ENCODE measurements around the gene PRPF38B. TPM values are rescaled to one million over a fixed set of nuclear protein-coding genes. Genes with fewer than 3 reads are reported as not detected.
A peak's percentile ranks its signal among the peaks of the same experiment; 100 is the strongest.
"Not testable (repeated sequence)": the region's sequence is repeated elsewhere in the genome, so short reads cannot be mapped to it uniquely, and the experiment has no call there.

The PRPF38B gene
- total and polyA plus RNA-seq, 2 donors: 26.6 to 29.6 TPM

DNA sequence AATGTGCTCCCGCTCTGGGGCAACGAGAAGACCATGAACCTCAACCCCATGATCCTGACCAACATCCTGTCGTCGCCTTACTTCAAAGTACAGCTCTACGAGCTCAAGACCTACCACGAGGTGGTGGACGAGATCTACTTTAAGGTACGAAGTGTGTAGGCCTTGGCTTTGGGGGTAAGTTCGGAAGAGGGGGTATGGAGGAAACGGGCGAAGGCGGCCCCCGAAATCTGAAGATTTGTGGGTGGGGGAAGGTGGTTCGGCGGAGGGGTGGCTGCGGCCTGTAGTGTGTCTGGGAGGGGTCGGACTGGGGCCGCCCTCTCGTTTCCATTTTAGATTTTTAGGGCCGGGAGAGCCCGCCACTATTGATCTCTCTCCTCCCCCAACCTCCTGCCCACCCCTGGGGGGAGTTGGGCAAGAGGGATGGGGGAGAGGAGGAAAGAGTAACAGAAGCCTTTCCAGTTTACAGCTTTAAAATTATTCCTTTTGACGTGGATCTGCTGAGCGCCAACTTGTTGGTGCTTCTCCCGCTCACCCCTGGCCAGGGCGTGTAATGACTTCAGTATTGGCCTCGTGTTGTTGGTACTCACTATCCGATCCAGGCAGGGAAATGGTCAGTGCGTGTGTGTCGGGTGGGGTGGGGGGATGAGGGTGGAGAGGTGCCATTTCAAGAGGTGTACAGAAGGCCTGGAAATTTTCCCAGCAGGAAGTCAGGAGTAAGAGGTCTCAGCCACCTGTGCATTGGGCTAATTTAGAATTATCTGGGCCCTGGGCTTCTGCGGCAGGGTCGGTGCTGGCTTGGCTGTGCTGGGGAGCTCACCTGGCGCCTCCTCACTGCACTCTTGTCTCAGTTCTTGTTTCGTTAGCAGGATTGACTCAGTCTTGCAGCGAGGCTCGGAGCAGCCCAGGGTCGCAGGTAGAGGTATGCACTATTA, 880 bp downstream of the PRPF38B start:
- Histone ChIP-seq H3K4me1 (ENCODE audit: insufficient read depth) (no peaks in the 10 kb centered on the region), H3K27ac (ENCODE audit: low read depth) (peak overlapping the region; percentile 97), H3K36me3 (ENCODE audit: insufficient read depth) (no peaks in the 10 kb centered on the region), H3K4me3 (ENCODE audit: low read depth, low read length) (peak overlapping the region; percentile 74)
- peak; percentile 46 for DNase-seq (ENCODE audit: extremely low spot score)
- 1% methylated on average over 36 of the region's 36 CpGs for WGBS

DNA sequence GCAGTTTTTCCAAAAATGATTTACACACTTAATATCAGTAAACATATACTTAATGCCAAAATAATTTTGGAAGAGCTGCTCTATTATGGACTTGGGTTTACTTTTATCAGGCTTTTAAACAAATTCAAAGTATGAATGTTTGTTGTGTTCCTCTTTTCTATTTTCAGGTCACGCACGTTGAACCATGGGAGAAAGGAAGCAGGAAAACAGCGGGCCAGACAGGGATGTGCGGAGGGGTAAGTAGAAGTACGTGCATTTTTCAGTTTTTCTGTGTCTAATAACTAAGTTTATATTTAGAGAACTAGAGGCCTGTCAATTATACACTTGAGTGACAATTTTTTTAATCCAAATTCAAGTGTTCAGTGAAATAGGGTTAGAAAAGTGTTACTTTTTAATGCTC, 3.4 kb downstream of the PRPF38B start:
- WGBS: 62% methylated on average over 5 of the region's 5 CpGs
- H3K27ac ChIP-seq (ENCODE audit: low read depth): no peak overlapping the region
- H3K4me3 ChIP-seq (ENCODE audit: low read depth, low read length): no peak overlapping the region
- DNase-seq (ENCODE audit: extremely low spot score): no peak
- H3K36me3 ChIP-seq (ENCODE audit: insufficient read depth): peaks cover 2% of the 10 kb centered on the region
- H3K4me1 ChIP-seq (ENCODE audit: insufficient read depth): no peaks in the 10 kb centered on the region

DNA sequence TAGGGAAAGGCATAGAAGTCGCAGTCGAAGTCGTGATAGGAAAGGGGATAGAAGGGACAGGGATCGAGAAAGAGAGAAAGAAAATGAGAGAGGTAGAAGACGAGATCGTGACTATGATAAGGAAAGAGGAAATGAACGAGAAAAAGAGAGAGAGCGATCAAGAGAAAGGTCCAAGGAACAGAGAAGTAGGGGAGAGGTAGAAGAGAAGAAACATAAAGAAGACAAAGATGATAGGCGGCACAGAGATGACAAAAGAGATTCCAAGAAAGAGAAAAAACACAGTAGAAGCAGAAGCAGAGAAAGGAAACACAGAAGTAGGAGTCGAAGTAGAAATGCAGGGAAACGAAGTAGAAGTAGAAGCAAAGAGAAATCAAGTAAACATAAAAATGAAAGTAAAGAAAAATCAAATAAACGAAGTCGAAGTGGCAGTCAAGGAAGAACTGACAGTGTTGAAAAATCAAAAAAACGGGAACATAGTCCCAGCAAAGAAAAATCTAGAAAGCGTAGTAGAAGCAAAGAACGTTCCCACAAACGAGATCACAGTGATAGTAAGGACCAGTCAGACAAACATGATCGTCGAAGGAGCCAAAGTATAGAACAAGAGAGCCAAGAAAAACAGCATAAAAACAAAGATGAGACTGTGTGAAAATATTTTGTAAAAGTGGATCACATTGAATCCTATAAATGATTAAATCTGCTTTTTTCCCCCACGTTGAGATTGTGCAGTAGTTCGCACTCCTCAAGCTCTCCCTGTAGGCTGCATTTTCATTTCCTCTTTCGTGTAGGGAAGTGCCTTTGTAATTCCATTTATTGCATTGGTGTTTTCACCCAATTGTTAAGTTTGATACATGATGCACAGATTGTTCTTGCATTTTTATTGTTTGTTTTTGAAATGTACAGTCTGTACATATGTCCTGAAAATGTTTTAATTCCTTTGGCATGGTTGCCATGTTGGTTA, 7.5 kb downstream of the PRPF38B start:
- Histone ChIP-seq H3K4me3 (ENCODE audit: low read depth, low read length) (no peak overlapping the region), H3K27ac (ENCODE audit: low read depth) (no peak overlapping the region), H3K36me3 (ENCODE audit: insufficient read depth) (peaks cover 4% of the 10 kb centered on the region), H3K4me1 (ENCODE audit: insufficient read depth) (no peaks in the 10 kb centered on the region)
- 87% methylated on average over 22 of the region's 22 CpGs for WGBS
- DNase-seq (ENCODE audit: extremely low spot score): no peak

DNA sequence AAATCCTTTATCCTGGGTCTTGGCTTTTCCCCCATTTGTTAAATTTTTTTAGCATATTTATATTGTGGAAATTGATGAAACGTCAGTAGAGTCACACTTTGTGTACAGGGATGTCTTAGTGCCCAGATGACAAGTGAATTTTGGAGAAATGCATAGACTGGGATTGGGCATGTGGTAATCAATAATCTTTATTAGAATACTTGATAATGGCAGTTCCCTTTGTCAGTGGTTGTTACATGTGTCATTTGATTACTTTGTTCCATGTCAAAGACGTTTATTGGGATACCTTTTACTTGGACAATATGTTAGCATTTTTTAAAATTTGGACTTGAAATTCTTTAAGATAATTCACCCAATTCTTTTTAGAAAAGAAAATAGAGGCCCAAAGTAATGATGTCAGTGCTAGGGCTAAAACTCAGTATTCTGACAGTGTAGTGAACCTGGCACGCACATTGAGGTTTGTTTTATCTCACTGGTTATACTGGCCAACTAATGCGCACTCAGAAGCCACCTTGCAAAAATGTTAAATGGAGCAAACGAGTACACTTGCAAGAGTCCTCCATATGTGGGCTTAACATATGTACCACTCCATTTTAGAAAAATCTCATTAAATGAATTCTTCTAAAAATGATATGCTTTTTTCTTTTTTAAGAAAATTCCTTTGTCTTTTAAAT, 9.2 kb downstream of the PRPF38B start:
- H3K4me1 ChIP-seq (ENCODE audit: insufficient read depth): no peaks in the 10 kb centered on the region
- no peak overlapping the region for H3K4me3 ChIP-seq (ENCODE audit: low read depth, low read length)
- WGBS: 85% methylated on average over 5 of the region's 5 CpGs
- no peak overlapping the region for H3K27ac ChIP-seq (ENCODE audit: low read depth)
- peaks cover 4% of the 10 kb centered on the region for H3K36me3 ChIP-seq (ENCODE audit: insufficient read depth)
- no peak for DNase-seq (ENCODE audit: extremely low spot score)

DNA sequence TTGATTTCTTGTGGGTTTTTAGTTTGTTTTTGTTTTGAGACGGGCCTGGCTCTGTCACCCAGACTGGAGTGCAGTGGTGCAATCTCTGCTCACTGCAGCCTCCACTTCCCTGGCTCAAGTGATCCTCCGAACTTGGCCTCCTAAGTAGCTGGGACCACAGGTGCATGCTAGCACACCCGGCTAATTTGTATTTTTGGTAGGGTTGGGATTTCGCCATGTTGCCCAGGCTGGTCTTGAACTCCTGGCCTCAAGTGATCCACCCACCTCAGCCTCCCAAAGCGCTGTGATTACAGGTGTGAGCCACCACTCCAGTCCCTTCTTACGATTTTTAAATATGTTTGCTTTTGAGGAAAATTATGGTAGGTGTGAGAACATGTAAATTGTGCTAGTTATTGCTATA, 10.0 kb downstream of the PRPF38B start:
- not testable (repeated sequence) for DNase-seq (ENCODE audit: extremely low spot score); H3K27ac ChIP-seq (ENCODE audit: low read depth); H3K4me3 ChIP-seq (ENCODE audit: low read depth, low read length); H3K4me1 ChIP-seq (ENCODE audit: insufficient read depth); H3K36me3 ChIP-seq (ENCODE audit: insufficient read depth)
- 95% methylated on average over 6 of the region's 6 CpGs for WGBS

DNA sequence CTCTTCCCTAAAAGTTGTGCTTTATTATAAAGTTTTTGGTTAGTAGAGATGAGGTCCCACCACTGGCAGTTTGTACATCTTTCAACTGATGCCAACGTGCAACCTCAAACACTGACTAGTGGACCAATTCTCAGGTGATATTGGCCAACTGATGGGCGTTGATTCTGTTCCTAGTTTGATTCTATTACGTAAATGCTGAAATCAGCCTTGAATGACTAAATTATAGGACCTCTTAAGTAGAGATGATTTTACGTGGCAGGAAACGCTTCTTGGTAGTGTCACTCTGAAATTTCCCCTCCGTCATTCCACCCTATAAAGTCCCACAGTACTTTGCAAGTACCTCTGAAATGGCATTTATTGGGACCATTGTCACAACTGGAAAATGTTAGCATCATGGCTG, 11.8 kb downstream of the PRPF38B start:
- WGBS: 47% methylated on average over 6 of the region's 6 CpGs
- Histone ChIP-seq H3K27ac (ENCODE audit: low read depth) (no peak overlapping the region), H3K4me3 (ENCODE audit: low read depth, low read length) (no peak overlapping the region), H3K36me3 (ENCODE audit: insufficient read depth) (peaks cover 4% of the 10 kb centered on the region), H3K4me1 (ENCODE audit: insufficient read depth) (no peaks in the 10 kb centered on the region)
- DNase-seq (ENCODE audit: extremely low spot score): no peak

DNA sequence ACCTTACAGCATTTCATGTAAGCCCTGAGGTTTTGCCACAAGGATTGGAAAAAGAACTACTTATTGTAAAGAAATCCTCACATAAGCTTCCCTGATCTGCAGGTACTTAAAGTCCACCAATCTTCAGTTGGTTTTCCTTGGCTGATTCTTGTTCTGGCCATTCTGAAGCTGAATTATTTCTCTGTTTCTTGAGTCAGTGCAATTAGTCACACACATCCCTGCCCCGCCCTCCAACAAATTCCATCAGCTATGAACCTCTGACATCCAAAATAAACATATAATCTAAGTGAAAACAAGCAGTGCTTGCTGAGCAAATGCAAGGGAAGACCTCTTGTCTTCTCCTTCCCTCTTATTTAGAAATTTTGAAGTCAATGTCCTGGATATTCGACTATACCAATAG, 12.4 kb downstream of the PRPF38B start:
- Histone ChIP-seq H3K36me3 (ENCODE audit: insufficient read depth) (peaks cover 4% of the 10 kb centered on the region), H3K4me1 (ENCODE audit: insufficient read depth) (no peaks in the 10 kb centered on the region), H3K4me3 (ENCODE audit: low read depth, low read length) (no peak overlapping the region), H3K27ac (ENCODE audit: low read depth) (no peak overlapping the region)
- DNase-seq (ENCODE audit: extremely low spot score): no peak
- 59% methylated on average over 2 of the region's 2 CpGs for WGBS

DNA sequence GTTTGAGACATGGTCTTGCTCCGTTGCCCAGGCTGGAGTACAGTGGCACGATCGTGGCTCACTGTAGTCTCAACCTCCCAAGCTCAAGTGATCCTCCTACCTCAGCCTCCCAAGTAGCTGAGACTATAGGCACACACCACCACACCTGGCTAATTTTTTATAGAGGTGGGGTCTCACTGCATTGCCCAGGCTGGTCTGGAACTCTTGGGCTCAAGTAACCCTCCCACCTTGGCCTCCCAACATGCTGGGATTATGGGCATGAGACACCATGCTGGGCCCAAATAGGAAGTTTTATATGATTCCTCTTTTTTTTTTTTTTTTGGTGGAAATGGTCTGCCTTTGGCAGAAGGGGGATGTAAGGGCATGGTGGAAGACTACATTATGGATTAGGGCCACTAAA, 14.5 kb downstream of the PRPF38B start:
- no peak for DNase-seq (ENCODE audit: extremely low spot score)
- Histone ChIP-seq H3K4me1 (ENCODE audit: insufficient read depth) (no peaks in the 10 kb centered on the region), H3K27ac (ENCODE audit: low read depth) (no peak overlapping the region), H3K36me3 (ENCODE audit: insufficient read depth) (peaks cover 2% of the 10 kb centered on the region), H3K4me3 (ENCODE audit: low read depth, low read length) (no peak overlapping the region)
- 92% methylated on average over 3 of the region's 3 CpGs for WGBS

DNA sequence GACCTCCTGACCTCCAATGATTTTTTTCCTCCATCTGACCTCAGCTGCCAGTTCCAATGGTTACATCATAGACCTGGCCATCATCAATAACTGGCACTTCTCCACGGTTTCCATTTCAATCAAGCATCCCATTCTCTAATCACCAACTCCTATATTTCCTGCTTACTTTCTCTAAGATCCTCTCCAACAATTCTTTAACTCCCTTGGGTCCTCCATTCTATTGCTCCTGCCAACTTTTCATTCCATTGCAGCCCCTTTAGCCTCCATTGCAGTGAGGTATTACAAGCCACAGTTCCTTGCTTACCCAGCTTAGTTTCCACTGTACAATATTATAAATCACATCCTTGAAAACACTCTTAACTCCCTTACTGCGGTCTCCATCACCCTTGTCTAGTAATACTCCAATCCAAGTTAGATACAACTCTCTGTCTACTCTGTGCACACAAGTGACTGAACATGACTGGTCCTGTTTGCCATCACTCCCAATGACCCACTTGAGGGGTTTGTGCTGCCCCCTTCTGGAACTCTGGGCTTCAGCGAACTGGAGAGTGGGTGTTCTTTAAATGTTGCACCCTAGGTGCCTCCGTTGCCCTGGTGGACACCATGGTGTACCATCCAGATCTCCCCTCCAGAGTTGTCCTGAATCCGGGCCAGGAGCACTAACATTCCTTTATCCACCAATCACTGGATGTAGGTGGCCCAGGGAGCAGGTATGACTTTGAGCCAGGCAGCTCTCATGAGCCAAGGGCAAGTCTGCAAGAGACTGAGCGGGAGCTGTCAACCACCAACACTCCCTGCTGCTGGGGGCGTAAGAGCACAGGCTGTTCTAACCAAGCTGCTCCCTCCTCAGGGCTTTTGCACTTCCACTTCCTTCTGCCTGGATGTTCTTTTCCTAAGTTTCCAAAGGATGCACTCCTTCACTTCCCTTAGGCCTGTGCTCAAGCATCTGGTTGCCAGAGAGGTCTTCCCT, 16.9 kb downstream of the PRPF38B start:
- Histone ChIP-seq H3K4me3 (ENCODE audit: low read depth, low read length) (no peak overlapping the region), H3K4me1 (ENCODE audit: insufficient read depth) (no peaks in the 10 kb centered on the region), H3K36me3 (ENCODE audit: insufficient read depth) (peaks cover 2% of the 10 kb centered on the region), H3K27ac (ENCODE audit: low read depth) (no peak overlapping the region)
- no peak for DNase-seq (ENCODE audit: extremely low spot score)
- WGBS: 68% methylated on average over 7 of the region's 7 CpGs

DNA sequence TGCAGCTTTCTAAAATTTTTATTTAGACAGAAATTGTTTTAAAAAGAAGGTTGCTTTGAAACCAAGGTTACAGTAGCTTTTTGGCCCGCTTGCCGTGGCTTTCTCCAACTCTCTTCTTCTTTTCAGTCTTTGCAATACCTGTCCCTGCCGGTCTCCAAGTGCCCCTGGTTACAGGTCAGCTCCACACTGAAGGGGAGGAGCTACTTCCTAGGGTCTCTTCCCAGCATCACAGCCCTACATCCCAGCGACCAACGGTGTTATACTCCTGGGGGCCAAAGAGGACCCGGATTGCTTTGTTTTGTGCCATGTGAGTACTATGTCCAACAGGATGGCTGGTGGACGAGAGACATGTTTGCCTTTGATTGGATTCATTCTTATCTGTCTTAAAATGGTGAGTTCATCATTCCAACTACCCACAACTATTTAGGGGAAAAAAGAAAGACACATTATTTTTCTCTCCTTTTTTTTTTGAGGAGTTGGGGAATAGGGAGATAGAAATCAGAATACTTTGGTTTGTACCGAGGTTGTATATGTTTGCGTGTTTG, 20.6 kb downstream of the PRPF38B start, which contains the start of gene FNDC7:
Gene FNDC7, plus strand, starts transcription at position 303 of the 545 bp plus-strand sequence. Its CDS starts 26 bp downstream, at position 329.
- Histone ChIP-seq H3K4me1 (ENCODE audit: insufficient read depth) (no peaks in the 10 kb centered on the region), H3K4me3 (ENCODE audit: low read depth, low read length) (no peak within 1 kb of the TSS), H3K27ac (ENCODE audit: low read depth) (no peak within 1 kb of the TSS), H3K36me3 (ENCODE audit: insufficient read depth) (no peaks in the 10 kb centered on the region)
- DNase-seq (ENCODE audit: extremely low spot score): no peak
- WGBS: 46% methylated on average over 9 of the region's 9 CpGs

DNA sequence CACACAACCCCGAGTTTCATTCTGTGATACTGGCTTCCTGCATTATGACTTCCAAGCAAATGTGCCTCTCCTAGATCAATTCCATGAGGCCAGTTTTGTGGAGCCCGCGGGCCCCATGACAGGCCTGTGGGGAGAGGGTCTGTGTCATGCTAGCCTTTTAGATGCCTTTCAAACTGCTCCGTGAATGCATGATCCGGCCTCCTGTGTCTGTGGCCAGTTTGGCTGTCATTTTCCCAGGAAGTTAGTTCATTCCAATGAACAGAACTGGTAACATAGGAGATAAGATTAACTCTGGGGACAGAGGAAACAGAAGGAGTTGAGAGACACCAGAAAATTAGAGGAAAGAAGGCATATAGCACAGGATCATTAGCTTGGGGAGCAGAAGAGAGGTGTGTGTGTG, 23.8 kb downstream of the PRPF38B start:
- DNase-seq (ENCODE audit: extremely low spot score): no peak
- Histone ChIP-seq H3K27ac (ENCODE audit: low read depth) (no peak overlapping the region), H3K36me3 (ENCODE audit: insufficient read depth) (no peaks in the 10 kb centered on the region), H3K4me1 (ENCODE audit: insufficient read depth) (no peaks in the 10 kb centered on the region), H3K4me3 (ENCODE audit: low read depth, low read length) (no peak overlapping the region)
- 83% methylated on average over 5 of the region's 5 CpGs for WGBS
